AG10803 (cell line): ENCODE data around the gene PRDX1.

Experiments used
- DNase-seq: peaks from one replicate; pipeline ENCODE4 v3.0.0; 2010; ENCODE audit warnings: low read depth
- H3K4me3 ChIP-seq: 2 replicates; pipeline ENCODE4 v1.5.1; 2011; ENCODE audit warnings: mild to moderate bottlenecking, low read length, control low read depth
- CTCF ChIP-seq: conservative IDR thresholded peaks from 2 replicates; pipeline ENCODE4 v1.5.1; 2011; ENCODE audit warnings: mild to moderate bottlenecking, low read length, control low read depth, inconsistent platforms

The PRDX1 gene

GRCh38 chr1:45521413-45522323, at the start of gene PRDX1:
PRDX1 (minus strand) TSS chr1:45521884; CDS start chr1:45519043, 2,841 bp downstream.
- H3K4me3 ChIP-seq = peak within 1 kb of the TSS; percentile 94
- DNase-seq = peak; percentile 95
- TF ChIP-seq CTCF = peak; percentile 8

DNA sequence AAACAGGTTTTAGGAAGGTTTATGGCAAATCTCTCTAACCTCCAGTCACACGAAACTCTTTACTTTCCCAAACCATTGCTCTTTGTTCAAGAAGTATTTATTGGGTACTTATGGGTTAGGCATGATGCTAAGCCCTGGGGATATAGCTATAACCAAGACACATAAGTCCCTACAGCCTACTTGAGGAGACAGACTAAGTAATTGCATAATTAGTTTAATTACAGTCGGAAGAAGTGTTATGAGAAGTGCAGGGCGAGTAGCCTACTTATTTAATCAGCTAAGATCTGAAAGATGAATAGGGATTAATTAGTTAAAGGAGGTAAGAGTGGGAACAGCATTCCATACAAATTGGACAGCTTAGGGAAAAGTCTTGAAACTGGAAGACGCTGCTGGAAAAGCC, 48.9 kb upstream of the PRDX1 start:
- no peak overlapping the region for H3K4me3 ChIP-seq
- no peak for TF ChIP-seq CTCF
- no peak for DNase-seq

DNA sequence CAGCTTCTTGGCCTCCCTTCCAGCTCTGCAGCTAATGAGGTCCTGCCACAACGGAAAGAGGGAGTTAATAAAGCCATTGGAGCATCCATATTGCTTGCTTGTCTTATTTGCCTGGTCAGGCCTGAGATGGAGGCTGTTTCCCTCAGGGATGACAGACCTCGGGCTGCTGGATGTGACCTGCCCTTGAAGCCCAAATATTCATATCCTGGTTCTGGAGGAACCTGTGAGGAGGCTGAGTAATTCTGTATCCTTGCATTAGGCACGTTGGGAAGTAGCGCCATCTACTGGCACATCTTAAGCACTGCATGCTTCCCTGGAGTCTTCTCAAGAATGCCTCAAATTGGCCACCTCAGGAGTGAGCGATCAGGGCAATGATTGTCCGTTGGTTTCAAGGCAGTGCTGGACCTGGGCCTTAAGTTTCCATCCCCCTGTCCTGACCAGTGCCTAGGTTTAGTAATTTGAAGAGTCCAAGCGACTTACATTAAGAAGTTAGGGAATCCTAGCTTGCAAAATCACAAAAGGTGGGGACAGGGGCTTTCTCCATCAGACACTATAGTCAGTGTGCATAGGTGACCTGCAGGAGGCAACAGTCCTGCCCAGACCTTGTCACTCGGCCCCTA, 48.4 kb upstream of the PRDX1 start:
- TF ChIP-seq CTCF = peak; percentile 99
- H3K4me3 ChIP-seq = no peak overlapping the region
- peak; percentile 72 for DNase-seq

DNA sequence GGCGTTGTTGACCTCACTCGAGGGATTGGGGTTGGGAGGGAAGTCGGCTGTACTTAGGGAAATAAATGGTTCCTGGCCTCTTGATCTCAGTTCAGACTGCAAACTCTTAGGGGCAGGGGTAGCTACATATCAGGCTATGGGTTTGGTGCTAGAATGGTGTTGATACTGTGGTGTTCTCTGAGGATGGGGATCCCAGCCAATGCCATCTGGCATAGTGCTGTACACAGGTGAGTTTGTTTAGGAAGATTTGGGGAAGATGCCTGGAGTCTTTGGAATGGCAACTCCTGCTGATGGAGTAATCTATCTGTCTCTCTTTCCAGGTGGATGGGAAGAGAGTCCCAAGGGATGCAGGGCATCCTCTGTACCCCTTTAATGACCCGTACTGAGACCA, 47.9 kb upstream of the PRDX1 start:
- DNase-seq = no peak
- no peak for TF ChIP-seq CTCF
- no peak overlapping the region for H3K4me3 ChIP-seq

GRCh38 chr1:45568421-45568820, 46.7 kb upstream of the PRDX1 start:
- TF ChIP-seq CTCF = no peak
- H3K4me3 ChIP-seq = no peak overlapping the region
- no peak for DNase-seq

DNA sequence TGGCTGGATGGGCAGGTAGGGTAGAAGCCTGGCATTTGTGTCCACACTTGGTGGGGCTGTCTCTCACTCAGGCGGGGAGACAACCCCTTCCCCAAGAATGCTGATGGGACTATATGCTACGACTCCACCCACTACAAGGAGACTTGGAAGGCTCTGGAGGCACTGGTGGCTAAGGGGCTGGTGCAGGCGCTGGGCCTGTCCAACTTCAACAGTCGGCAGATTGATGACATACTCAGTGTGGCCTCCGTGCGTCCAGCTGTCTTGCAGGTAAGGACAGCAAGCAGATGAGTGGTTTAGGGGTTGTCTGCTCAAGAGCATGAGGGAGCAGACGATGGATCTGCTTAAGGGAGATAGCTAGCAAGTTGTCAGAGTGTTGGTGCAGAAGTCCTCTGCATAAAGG, 46.2 kb upstream of the PRDX1 start:
- H3K4me3 ChIP-seq = no peak overlapping the region
- TF ChIP-seq CTCF = no peak
- DNase-seq = no peak

DNA sequence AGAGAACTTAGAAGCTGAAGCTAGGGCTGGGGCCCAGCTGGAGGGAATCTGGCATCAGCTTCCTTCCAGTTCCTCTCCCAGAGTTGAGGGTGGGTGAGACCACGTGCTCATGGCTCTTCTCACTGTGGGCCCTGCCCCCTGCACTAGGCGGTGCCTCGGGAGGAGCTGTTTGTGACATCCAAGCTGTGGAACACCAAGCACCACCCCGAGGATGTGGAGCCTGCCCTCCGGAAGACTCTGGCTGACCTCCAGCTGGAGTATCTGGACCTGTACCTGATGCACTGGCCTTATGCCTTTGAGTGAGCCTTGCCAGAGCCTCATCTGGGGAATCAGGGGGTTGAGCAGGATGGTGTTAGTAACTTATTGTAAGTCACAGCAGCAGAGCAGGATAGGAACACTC, 45.0 kb upstream of the PRDX1 start:
- no peak overlapping the region for H3K4me3 ChIP-seq
- TF ChIP-seq CTCF = no peak
- no peak for DNase-seq
